WTC11 (cell line): Measurements from ENCODE around the gene LATS2. TPM values are rescaled to one million over a fixed set of nuclear protein-coding genes. Genes with fewer than 3 reads are reported as not detected.
"Not testable (repeated sequence)": the region's sequence is repeated elsewhere in the genome, so short reads cannot be mapped to it uniquely, and the experiment has no call there.

ENCODE experiments used
- ATAC-seq: fragments of 200-7000 bp; cut with Tn5 transposase; 2 replicates; pipeline ENCODE4 v1.10.0; 2021; ENCODE audit warnings: mild to moderate bottlenecking, moderate library complexity
- CTCF ChIA-PET: fragments of 300-600 bp; sonication (Branson Sonifier 250); formaldehyde crosslinking; loops from one replicate; lab custom pipeline; 2021; ENCODE audit warnings: antibody characterized with exemption; lab: Charles Lee
- POLR2A ChIA-PET: fragments of 350-600 bp; sonication (Branson Sonifier 250); formaldehyde crosslinking; loops from one replicate; lab custom pipeline; 2021; ENCODE audit warnings: antibody characterized with exemption; lab: Charles Lee
- DNase-seq: peaks from one replicate; pipeline ENCODE4 v3.0.0; 2021; ENCODE audit warnings: low spot score
- H3K27ac Mint-ChIP-seq: 2 replicates; pipeline ENCODE4 v1.8.0; 2021; ENCODE audit warnings: mixed read lengths
- H3K27me3 Mint-ChIP-seq: 2 replicates; pipeline ENCODE4 v1.8.0; 2021; ENCODE audit warnings: low read depth, mild to moderate bottlenecking, moderate library complexity, mixed read lengths
- H3K36me3 Mint-ChIP-seq: 2 replicates; pipeline ENCODE4 v1.8.0; 2021; ENCODE audit warnings: mixed read lengths
- H3K4me1 Mint-ChIP-seq: 2 replicates; pipeline ENCODE4 v1.8.0; 2022; ENCODE audit warnings: mixed read lengths
- H3K4me3 Mint-ChIP-seq: 2 replicates; pipeline ENCODE4 v1.8.0; 2021; ENCODE audit warnings: mild to moderate bottlenecking, moderate library complexity, mixed read lengths
- H3K9me3 Mint-ChIP-seq: 2 replicates; pipeline ENCODE4 v1.8.0; 2021; ENCODE audit warnings: mixed read lengths
- E2F5 ChIP-seq: sonication (generic); formaldehyde crosslinking; IDR thresholded peaks from 2 replicates; pipeline ENCODE4 v1.8.1; 2022; ENCODE audit warnings: mild to moderate bottlenecking, moderate library complexity, missing genetic modification reagents
- GTF2I ChIP-seq: fragments of 250-450 bp; sonication (Bioruptor Pico); conservative IDR thresholded peaks from 2 replicates; pipeline ENCODE4 v1.4.0; 2021; ENCODE audit warnings: mild to moderate bottlenecking
- HMGA2 ChIP-seq: fragments of 250-450 bp; sonication (Bioruptor Pico); IDR thresholded peaks from 2 replicates; pipeline ENCODE4 v1.4.0; 2021; ENCODE audit warnings: mild to moderate bottlenecking, moderate library complexity
- MXD4 ChIP-seq: fragments of 250-450 bp; sonication (Bioruptor Pico); IDR thresholded peaks from 2 replicates; pipeline ENCODE4 v1.8.0; 2021; ENCODE audit warnings: mild to moderate bottlenecking, moderate library complexity, borderline replicate concordance
- MYBL2 ChIP-seq: sonication (generic); formaldehyde crosslinking; IDR thresholded peaks from 2 replicates; pipeline ENCODE4 v1.8.1; 2023; ENCODE audit warnings: mild to moderate bottlenecking, moderate library complexity, missing genetic modification reagents
- NFE2L1 ChIP-seq: sonication (generic); formaldehyde crosslinking; IDR thresholded peaks from 2 replicates; pipeline ENCODE4 v1.8.1; 2023; ENCODE audit warnings: missing genetic modification reagents
- NR1H2 ChIP-seq: sonication (generic); formaldehyde crosslinking; IDR thresholded peaks from 2 replicates; pipeline ENCODE4 v1.9.0; 2021; ENCODE audit warnings: mild to moderate bottlenecking, moderate library complexity, missing genetic modification reagents
- RELA ChIP-seq: sonication (generic); formaldehyde crosslinking; IDR thresholded peaks from 2 replicates; pipeline ENCODE4 v1.8.1; 2022; ENCODE audit warnings: missing genetic modification reagents, mild to moderate bottlenecking, borderline replicate concordance
- SMAD4 ChIP-seq: sonication (generic); formaldehyde crosslinking; IDR thresholded peaks from 2 replicates; pipeline ENCODE4 v1.8.0; 2022; ENCODE audit warnings: mild to moderate bottlenecking, missing genetic modification reagents
- SOX15 ChIP-seq: fragments of 250-450 bp; sonication (Bioruptor Pico); IDR thresholded peaks from 2 replicates; pipeline ENCODE4 v1.9.0; 2021; ENCODE audit warnings: mild to moderate bottlenecking
- TP53 ChIP-seq: sonication (generic); formaldehyde crosslinking; IDR thresholded peaks from 2 replicates; pipeline ENCODE4 v1.8.1; 2023; ENCODE audit warnings: mild to moderate bottlenecking, missing genetic modification reagents
- ZBTB21 ChIP-seq: sonication (generic); formaldehyde crosslinking; IDR thresholded peaks from 2 replicates; pipeline ENCODE4 v1.8.1; 2023; ENCODE audit warnings: mild to moderate bottlenecking, missing genetic modification reagents, borderline replicate concordance
- ZNF121 ChIP-seq: sonication (generic); formaldehyde crosslinking; IDR thresholded peaks from 2 replicates; pipeline ENCODE4 v1.8.0; 2023; ENCODE audit warnings: missing genetic modification reagents
- ZSCAN18 ChIP-seq: fragments of 250-450 bp; sonication (Bioruptor Pico); IDR thresholded peaks from 2 replicates; pipeline ENCODE4 v2.1.2; 2022; ENCODE audit warnings: mild to moderate bottlenecking, moderate library complexity
- total RNA-seq: library from RNA; stranded (reverse); gene quantifications from 3 replicates; pipeline ENCODE4 v1.2.3, GENCODE V29; 2021
- TF ChIP-seq, protein P1 (sequence below): fragments of 200-600 bp; IDR thresholded peaks from 2 replicates; pipeline ENCODE4 v1.8.0; 2022; ENCODE audit warnings: antibody characterized with exemption
- TF ChIP-seq, protein P2 (sequence below): sonication (generic); formaldehyde crosslinking; IDR thresholded peaks from 2 replicates; pipeline ENCODE4 v1.8.1; 2022; ENCODE audit warnings: low read depth, mild to moderate bottlenecking, moderate library complexity, missing genetic modification reagents, borderline replicate concordance
- TF ChIP-seq, protein P3 (sequence below): sonication (generic); formaldehyde crosslinking; IDR thresholded peaks from 2 replicates; pipeline ENCODE4 v1.8.1; 2023; ENCODE audit warnings: mild to moderate bottlenecking, missing genetic modification reagents, moderate library complexity
- TF ChIP-seq, protein P4 (sequence below): sonication (generic); formaldehyde crosslinking; IDR thresholded peaks from 2 replicates; pipeline ENCODE4 v1.8.1; 2022; ENCODE audit warnings: mild to moderate bottlenecking, missing genetic modification reagents, moderate library complexity, borderline replicate concordance

Gene LATS2
- total RNA-seq, 1 experiment from 2014 or later: 28.9 TPM

GRCh38 chr13:20927596-20928257 is 133.7 kb downstream of the LATS2 start:
- Mint-ChIP-seq H3K4me3 (no peak overlapping the region), H3K9me3 (no peaks in the 10 kb centered on the region), H3K27ac (no peak overlapping the region), H3K36me3 (no peaks in the 10 kb centered on the region), H3K4me1 (peaks cover 6% of the 10 kb centered on the region; the same call in 1 of the 2 replicates), H3K27me3 (no peaks in the 10 kb centered on the region)
- no peak for DNase-seq
- ChIA-PET CTCF (interaction anchor here (0.7 to 4.4 kb wide), 3 partner anchors 13 to 435 kb away, joined by 3 to 33 read pairs (median 4); no protein-coding TSS in a partner anchor), POLR2A (no interaction called here)
- ATAC-seq: no peak
- TF ChIP-seq HMGA2 (CRISPR knock-in tag) (peak; percentile 99), GTF2I (CRISPR knock-in tag) (no peak), RELA (CRISPR knock-in tag) (no peak), MXD4 (CRISPR knock-in tag) (no peak), NR1H2 (no peak), TP53 (CRISPR knock-in tag) (no peak)

DNA sequence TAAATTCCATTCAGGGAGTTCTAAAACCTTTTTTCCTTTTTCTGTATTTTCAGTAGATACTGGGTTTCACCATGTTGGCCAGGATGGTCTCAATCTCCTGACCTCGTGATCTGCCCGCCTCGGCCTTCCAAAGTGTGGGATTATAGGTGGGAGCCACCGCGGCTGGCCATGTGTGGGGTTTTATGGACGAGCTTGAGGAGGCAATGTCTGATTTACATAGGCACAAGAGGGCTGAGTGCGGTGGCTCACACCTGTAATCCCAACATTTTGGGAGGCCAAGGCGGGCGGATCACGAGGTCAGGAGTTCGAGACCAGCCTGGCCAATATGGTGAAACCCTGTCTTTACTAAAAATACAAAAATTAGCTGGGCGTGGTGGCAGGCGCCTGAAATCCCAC is 136.0 kb downstream of the LATS2 start:
- not testable (repeated sequence) for ATAC-seq, DNase-seq, H3K27me3 Mint-ChIP-seq, H3K4me1 Mint-ChIP-seq, H3K4me3 Mint-ChIP-seq, H3K27ac Mint-ChIP-seq, H3K9me3 Mint-ChIP-seq, H3K36me3 Mint-ChIP-seq
- POLR2A ChIA-PET: interaction anchor here (0.7 kb wide), 1 partner anchor 241 kb away, joined by 4 read pairs; no protein-coding TSS in a partner anchor
- CTCF ChIA-PET: interaction anchor here (0.5 to 4.4 kb wide), 41 partner anchors 8 to 745 kb away, joined by 3 to 33 read pairs (median 4); partner anchors contain the start of genes GJB2, MRPL57 and SKA3

- Mint-ChIP-seq H3K36me3 (no peaks in the 10 kb centered on the region), H3K4me1 (peaks cover 6% of the 10 kb centered on the region; the same call in 1 of the 2 replicates), H3K4me3 (no peak overlapping the region), H3K27me3 (no peaks in the 10 kb centered on the region), H3K9me3 (no peaks in the 10 kb centered on the region)
- ATAC-seq (peak; percentile 78), DNase-seq (peak; percentile 87)
- POLR2A ChIA-PET: interaction anchor here (0.7 kb wide), 1 partner anchor 241 kb away, joined by 4 read pairs; no protein-coding TSS in a partner anchor
- CTCF ChIA-PET: interaction anchor here (0.5 to 4.4 kb wide), 39 partner anchors 9 to 745 kb away, joined by 3 to 33 read pairs (median 4); partner anchors contain the start of genes GJB2, MRPL57 and SKA3
- no peak for TF ChIP-seq ZBTB21 (CRISPR knock-in tag)
- TF ChIP-seq SMAD4 (CRISPR knock-in tag): no peak
- TF ChIP-seq, protein P1, sequence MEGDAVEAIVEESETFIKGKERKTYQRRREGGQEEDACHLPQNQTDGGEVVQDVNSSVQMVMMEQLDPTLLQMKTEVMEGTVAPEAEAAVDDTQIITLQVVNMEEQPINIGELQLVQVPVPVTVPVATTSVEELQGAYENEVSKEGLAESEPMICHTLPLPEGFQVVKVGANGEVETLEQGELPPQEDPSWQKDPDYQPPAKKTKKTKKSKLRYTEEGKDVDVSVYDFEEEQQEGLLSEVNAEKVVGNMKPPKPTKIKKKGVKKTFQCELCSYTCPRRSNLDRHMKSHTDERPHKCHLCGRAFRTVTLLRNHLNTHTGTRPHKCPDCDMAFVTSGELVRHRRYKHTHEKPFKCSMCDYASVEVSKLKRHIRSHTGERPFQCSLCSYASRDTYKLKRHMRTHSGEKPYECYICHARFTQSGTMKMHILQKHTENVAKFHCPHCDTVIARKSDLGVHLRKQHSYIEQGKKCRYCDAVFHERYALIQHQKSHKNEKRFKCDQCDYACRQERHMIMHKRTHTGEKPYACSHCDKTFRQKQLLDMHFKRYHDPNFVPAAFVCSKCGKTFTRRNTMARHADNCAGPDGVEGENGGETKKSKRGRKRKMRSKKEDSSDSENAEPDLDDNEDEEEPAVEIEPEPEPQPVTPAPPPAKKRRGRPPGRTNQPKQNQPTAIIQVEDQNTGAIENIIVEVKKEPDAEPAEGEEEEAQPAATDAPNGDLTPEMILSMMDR: peak; percentile 49
- no peak for TF ChIP-seq ZNF121 (CRISPR knock-in tag)
- no peak for TF ChIP-seq ZSCAN18
- TF ChIP-seq, all 79 proteins: peak for 1
- H3K27ac Mint-ChIP-seq: no peak overlapping the region
These were observed 136.5 kb downstream of the LATS2 start for GRCh38 chr13:20924758-20925394.

DNA sequence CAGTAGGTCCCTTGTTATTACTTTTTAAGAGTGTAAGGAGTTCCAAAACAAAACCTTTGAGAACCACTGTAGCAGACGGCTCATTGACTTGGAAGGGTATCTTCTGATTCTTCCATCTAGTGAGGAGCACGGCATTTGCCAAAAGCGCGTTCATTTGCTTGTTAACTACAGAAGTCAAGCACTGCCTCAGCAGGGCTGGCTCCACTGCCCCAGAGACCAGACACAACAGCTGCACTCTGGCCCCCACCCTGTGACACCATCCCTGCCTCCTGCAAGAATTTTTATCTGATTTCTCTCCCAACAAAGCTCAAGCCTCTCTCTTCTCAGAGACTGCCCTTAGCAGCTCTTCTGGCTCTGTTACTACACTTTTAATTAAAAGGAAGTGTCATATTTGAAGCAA is 138.1 kb downstream of the LATS2 start:
- DNase-seq (no peak), ATAC-seq (no peak)
- H3K4me1 Mint-ChIP-seq: peaks cover 6% of the 10 kb centered on the region; the same call in 1 of the 2 replicates
- no peak for TF ChIP-seq E2F5 (CRISPR knock-in tag)
- TF ChIP-seq, protein P2, sequence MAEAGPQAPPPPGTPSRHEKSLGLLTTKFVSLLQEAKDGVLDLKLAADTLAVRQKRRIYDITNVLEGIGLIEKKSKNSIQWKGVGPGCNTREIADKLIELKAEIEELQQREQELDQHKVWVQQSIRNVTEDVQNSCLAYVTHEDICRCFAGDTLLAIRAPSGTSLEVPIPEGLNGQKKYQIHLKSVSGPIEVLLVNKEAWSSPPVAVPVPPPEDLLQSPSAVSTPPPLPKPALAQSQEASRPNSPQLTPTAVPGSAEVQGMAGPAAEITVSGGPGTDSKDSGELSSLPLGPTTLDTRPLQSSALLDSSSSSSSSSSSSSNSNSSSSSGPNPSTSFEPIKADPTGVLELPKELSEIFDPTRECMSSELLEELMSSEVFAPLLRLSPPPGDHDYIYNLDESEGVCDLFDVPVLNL (CRISPR knock-in tag): no peak
- no peak for TF ChIP-seq TP53 (CRISPR knock-in tag)
- TF ChIP-seq, protein P3, sequence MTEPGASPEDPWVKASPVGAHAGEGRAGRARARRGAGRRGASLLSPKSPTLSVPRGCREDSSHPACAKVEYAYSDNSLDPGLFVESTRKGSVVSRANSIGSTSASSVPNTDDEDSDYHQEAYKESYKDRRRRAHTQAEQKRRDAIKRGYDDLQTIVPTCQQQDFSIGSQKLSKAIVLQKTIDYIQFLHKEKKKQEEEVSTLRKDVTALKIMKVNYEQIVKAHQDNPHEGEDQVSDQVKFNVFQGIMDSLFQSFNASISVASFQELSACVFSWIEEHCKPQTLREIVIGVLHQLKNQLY (CRISPR knock-in tag): no peak
- TF ChIP-seq NFE2L1 (CRISPR knock-in tag): no peak
- TF ChIP-seq, protein P4, sequence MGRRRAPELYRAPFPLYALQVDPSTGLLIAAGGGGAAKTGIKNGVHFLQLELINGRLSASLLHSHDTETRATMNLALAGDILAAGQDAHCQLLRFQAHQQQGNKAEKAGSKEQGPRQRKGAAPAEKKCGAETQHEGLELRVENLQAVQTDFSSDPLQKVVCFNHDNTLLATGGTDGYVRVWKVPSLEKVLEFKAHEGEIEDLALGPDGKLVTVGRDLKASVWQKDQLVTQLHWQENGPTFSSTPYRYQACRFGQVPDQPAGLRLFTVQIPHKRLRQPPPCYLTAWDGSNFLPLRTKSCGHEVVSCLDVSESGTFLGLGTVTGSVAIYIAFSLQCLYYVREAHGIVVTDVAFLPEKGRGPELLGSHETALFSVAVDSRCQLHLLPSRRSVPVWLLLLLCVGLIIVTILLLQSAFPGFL (CRISPR knock-in tag): no peak
- no peak for TF ChIP-seq SOX15 (CRISPR knock-in tag)
- no peak for TF ChIP-seq MYBL2 (CRISPR knock-in tag)

More for the DNA sequence above, 138.1 kb downstream of the LATS2 start:
- ChIA-PET CTCF (interaction anchor here (1.3 kb wide), 1 partner anchor 428 kb away, joined by 3 read pairs; no protein-coding TSS in a partner anchor), POLR2A (interaction anchor here (1.1 kb wide), 1 partner anchor 414 kb away, joined by 3 read pairs; no protein-coding TSS in a partner anchor)
- Mint-ChIP-seq H3K27me3 (no peaks in the 10 kb centered on the region), H3K36me3 (no peaks in the 10 kb centered on the region), H3K9me3 (no peaks in the 10 kb centered on the region), H3K27ac (no peak overlapping the region), H3K4me3 (no peak overlapping the region)
